Breast epithelium (tissue), 3 donors: Measurements from ENCODE around the gene CALR3.

Experiments used
- POLR2A ChIP-seq: fragments of 450-650 bp; IDR thresholded peaks from one replicate; pipeline ENCODE4 v1.6.1; 2016; ENCODE audit warnings: antibody characterized with exemption, mild to moderate bottlenecking, moderate library complexity
- POLR2AphosphoS5 ChIP-seq, 3 donors: sonication (generic); formaldehyde crosslinking; IDR thresholded peaks; one replicate each; pipeline ENCODE4 v1.6.1; 2017; ENCODE audit warnings: antibody characterized with exemption in 3 of 3
- TF ChIP-seq, protein P1 (sequence below), 3 donors: fragments of 450-650 bp; IDR thresholded peaks; one replicate each; pipeline ENCODE4 v1.5.1; 2016 to 2017; ENCODE audit warnings: antibody characterized with exemption in 3 of 3, mild to moderate bottlenecking in 3 of 3, moderate library complexity in 3 of 3

- TF ChIP-seq, protein P1, sequence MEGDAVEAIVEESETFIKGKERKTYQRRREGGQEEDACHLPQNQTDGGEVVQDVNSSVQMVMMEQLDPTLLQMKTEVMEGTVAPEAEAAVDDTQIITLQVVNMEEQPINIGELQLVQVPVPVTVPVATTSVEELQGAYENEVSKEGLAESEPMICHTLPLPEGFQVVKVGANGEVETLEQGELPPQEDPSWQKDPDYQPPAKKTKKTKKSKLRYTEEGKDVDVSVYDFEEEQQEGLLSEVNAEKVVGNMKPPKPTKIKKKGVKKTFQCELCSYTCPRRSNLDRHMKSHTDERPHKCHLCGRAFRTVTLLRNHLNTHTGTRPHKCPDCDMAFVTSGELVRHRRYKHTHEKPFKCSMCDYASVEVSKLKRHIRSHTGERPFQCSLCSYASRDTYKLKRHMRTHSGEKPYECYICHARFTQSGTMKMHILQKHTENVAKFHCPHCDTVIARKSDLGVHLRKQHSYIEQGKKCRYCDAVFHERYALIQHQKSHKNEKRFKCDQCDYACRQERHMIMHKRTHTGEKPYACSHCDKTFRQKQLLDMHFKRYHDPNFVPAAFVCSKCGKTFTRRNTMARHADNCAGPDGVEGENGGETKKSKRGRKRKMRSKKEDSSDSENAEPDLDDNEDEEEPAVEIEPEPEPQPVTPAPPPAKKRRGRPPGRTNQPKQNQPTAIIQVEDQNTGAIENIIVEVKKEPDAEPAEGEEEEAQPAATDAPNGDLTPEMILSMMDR (IDR thresholded peaks at IDR 0.05): peak; percentile 26 to 44 (median 40)
- TF ChIP-seq POLR2A: no peak
- TF ChIP-seq POLR2AphosphoS5 (IDR thresholded peaks at IDR 0.05): peak; percentile 67 to 77 (median 67)
Observed at GRCh38 chr19:16495982-16496612, at the start of gene CALR3, which contains the start of gene C19orf44.
